ENCODE data around the gene FUBP1. TPM values are rescaled to one million over a fixed set of nuclear protein-coding genes. Genes with fewer than 3 reads are reported as not detected.
"Not testable (repeated sequence)": the region's sequence is repeated elsewhere in the genome, so short reads cannot be mapped to it uniquely, and the experiment has no call there.

The FUBP1 gene
- total RNA-seq, 1 experiment from 2014 or later: 295 TPM

DNA sequence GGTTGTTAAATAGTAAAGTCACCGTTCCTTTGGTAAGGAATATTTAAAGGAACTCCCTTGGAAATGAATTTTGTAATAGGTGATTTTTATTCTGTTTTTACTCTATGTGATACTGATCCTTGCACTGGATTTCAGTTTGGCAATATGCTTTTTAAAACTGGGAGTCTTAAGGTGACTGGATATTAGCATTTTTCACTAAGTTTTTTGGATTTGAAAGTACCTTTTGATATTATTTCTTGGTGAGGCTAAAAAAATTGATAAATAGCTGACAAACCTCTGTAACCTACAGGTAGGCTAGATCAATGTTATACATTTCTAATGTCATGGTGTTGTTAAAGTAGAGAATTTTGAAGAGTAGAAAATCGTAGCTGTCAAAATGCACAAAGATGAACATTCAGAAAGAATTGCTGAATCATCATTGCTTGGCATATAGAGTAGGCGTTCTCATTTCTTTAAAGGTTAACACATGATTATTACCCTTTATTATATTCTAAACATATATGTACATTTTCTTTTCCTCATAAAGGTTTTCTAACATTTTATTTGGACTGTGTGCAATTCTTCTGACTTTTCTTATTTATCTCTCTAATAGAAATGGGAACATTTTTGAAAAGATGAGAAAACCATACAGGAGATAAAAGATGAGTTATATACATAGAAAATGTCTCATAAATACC lies 24.3 kb upstream of the FUBP1 start:
- H3K36me3 ChIP-seq: peaks cover 4% of the 10 kb centered on the region; the same call in 1 of the 2 replicates
- H3K4me1 ChIP-seq: peaks cover 12% of the 10 kb centered on the region
- H3K27me3 ChIP-seq: peaks cover 5% of the 10 kb centered on the region; the same call in 1 of the 2 replicates
- 0 out of 2 replicates have a peak overlapping the region, but pooled peaks have one; percentile 67 for H3K4me3 ChIP-seq
- peak overlapping the region; percentile 100; the same call in 1 of the 2 replicates for H3K27ac ChIP-seq
- no peaks in the 10 kb centered on the region for H3K9me3 ChIP-seq (replicated peaks)
- peak in 1 of 2 experiments; percentile 5 for DNase-seq

DNA sequence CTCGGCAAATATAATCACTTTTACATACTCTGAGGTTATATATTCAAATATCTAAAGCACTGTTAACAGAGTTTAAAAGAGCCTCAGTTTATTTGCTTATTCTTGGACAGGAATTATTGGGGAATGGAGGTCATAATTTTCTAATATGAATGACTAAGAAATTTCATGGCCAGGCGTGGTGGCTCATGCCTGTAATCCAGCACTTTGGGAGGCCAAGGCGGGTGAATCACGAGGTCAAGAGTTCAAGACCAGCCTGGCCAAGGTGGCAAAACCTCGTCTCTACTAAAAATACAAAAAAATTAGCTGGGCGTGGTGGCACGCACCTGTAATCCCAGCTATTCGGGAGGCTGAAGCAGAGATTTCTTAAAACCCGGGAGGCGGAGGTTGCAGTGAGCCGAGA lies 21.7 kb upstream of the FUBP1 start:
- peaks cover 12% of the 10 kb centered on the region for H3K36me3 ChIP-seq
- not testable (repeated sequence) for H3K4me1 ChIP-seq; DNase-seq; H3K4me3 ChIP-seq; H3K27me3 ChIP-seq; H3K9me3 ChIP-seq (replicated peaks); H3K27ac ChIP-seq

DNA sequence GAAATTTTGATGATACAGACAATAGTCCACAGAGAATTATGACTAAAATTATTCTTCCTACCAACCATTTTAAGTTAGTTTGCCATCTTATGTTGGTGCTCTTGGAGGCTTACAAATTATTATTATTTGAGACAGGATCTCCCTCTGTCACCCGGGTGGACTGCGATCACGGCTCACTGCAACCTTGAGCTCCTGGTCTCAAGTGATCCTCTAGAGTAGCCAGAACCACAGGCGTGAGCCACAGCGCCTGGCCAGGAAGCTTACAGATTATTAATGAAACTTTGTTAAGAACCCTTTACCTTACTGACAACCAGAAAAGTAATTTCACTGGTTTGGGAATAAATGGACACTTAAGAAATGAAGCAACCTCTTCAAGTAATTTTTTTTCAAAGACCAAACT lies 17.9 kb upstream of the FUBP1 start:
- no peak overlapping the region for H3K27ac ChIP-seq
- no peak for DNase-seq
- H3K36me3 ChIP-seq: peaks cover 18% of the 10 kb centered on the region
- no peaks in the 10 kb centered on the region for H3K4me1 ChIP-seq
- H3K27me3 ChIP-seq: no peaks in the 10 kb centered on the region
- H3K4me3 ChIP-seq: no peak overlapping the region
- no peaks in the 10 kb centered on the region for H3K9me3 ChIP-seq (replicated peaks)

DNA sequence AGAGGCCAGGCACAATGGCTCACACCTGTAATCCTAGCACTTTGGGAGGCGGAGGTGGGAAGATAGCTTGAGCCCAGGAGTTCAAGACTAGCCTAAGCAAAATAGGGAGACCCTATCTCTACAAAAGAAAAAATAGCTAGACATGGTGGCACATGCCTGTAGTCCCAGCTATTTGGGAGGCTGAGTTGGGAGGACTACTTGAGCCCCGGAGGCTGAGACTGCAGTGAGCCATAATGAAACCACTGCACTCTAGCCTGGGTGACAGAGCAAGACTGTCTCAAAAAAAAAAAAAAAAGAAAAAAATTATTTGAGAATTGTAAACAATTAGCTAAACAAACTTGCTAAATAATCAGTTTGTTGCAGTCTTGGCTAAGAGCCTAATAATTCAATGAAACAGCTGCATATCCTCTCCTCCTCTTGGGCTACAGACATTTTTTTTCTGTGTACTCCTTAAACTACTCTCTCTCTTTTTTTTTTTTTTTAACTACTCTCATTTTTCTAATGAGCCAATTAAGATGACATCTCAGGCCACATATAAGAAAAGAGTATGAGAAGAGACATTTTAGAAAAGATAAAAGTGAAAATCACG lies 15.3 kb upstream of the FUBP1 start:
- no peak for DNase-seq

DNA sequence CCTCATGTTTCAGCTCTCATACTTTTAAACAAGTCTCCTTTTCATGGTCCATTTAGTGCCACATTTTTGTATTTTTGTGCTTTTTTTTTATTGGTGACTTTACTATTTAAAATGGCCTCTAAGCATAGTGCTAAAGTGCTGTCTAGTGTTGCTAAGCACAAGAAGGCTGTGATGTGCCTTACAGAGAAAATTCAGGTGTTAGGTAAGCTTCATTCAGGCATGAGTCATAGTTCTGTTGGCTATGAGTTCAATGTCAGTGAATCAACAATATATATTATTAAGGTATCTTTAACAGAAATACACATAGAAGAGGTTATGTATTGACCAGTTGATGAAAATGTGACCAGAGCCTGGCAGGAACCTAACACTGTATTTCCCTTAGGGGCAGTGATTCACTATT lies 12.8 kb upstream of the FUBP1 start:
- peaks cover 15% of the 10 kb centered on the region for H3K36me3 ChIP-seq
- DNase-seq: no peak
- H3K4me3 ChIP-seq: no peak overlapping the region
- no peak overlapping the region for H3K27ac ChIP-seq
- H3K4me1 ChIP-seq: no peaks in the 10 kb centered on the region
- H3K27me3 ChIP-seq: no peaks in the 10 kb centered on the region
- H3K9me3 ChIP-seq (replicated peaks): no peaks in the 10 kb centered on the region

More for the DNA sequence above, 15.3 kb upstream of the FUBP1 start:
- H3K27me3 ChIP-seq: no peaks in the 10 kb centered on the region
- H3K4me3 ChIP-seq: no peak overlapping the region
- no peaks in the 10 kb centered on the region for H3K4me1 ChIP-seq
- no peak overlapping the region for H3K27ac ChIP-seq
- no peaks in the 10 kb centered on the region for H3K9me3 ChIP-seq (replicated peaks)
- H3K36me3 ChIP-seq: peaks cover 18% of the 10 kb centered on the region

DNA sequence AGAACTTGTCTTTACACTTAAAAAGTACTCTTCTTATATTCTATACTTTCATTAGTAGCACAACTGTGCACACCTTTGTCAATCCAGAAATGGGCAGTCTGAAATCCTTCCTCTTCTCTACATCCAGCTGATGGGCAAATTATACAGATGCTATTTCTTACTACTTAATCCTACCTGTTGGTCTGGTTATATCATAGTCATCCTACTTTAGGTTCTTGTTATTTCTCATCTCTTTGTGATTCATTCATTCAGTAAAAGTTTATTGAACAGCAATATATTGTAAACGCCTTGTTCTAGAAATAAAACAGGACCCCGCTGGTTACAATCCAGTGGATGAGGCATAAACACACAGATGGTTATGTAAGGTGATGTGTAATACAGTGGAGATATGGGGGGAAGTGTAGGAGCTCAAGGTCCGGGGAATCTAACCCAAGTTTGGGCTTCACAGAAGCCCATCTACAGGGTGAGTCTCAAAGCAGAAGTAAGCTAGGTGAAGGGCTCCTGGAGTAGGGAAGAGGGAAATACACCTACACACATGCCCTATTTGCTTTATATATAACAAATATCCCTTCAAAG lies 11.8 kb upstream of the FUBP1 start:
- no peak overlapping the region for H3K27ac ChIP-seq
- no peaks in the 10 kb centered on the region for H3K4me1 ChIP-seq
- H3K4me3 ChIP-seq: no peak overlapping the region
- H3K9me3 ChIP-seq (replicated peaks): no peaks in the 10 kb centered on the region
- DNase-seq: no peak
- no peaks in the 10 kb centered on the region for H3K27me3 ChIP-seq
- H3K36me3 ChIP-seq: peaks cover 10% of the 10 kb centered on the region

DNA sequence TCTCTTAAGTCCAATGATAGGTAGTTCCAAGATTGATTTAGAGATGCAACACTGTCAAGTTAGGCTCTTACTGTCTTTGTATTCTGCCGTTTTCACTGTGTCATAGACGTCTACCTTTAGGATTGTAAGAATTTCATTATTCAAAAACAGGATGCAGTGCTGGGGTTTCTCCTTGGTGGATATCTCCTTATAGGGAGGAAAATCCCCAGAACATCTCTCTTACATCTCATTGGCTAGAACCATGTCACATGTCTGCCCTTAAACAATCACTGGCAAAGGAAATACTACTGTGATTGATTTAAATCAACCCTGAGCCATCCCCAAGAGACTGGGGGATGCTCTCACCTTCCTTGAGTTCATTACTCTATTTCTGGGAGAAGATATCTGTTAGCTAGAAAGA lies 10.9 kb upstream of the FUBP1 start:
- Histone ChIP-seq H3K4me3 (no peak overlapping the region), H3K36me3 (peaks cover 16% of the 10 kb centered on the region), H3K27ac (no peak overlapping the region), H3K9me3 (replicated peaks) (no peaks in the 10 kb centered on the region), H3K4me1 (no peaks in the 10 kb centered on the region), H3K27me3 (no peaks in the 10 kb centered on the region)
- no peak for DNase-seq

DNA sequence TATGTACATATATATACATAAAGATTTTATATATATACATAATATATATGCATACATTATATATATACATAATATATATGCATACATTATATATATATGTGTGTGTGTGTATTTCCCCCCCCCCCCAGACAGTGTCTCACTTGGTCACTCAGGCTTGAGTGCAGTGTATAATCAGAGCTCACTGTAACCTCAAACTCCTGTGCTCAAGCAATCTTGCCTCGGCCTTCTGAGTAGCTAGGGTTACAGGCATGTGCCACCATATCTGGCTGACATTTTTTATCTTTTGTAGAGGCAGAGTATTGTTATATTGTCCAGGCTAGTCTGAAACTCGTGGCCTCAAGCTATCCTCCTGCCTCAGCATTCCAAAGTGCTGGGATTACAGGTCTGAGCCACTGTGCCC lies 9.0 kb upstream of the FUBP1 start:
- no peak overlapping the region for H3K4me3 ChIP-seq
- DNase-seq: no peak
- H3K9me3 ChIP-seq (replicated peaks): no peaks in the 10 kb centered on the region
- no peak overlapping the region for H3K27ac ChIP-seq
- no peaks in the 10 kb centered on the region for H3K4me1 ChIP-seq
- peaks cover 12% of the 10 kb centered on the region for H3K36me3 ChIP-seq
- no peaks in the 10 kb centered on the region for H3K27me3 ChIP-seq

DNA sequence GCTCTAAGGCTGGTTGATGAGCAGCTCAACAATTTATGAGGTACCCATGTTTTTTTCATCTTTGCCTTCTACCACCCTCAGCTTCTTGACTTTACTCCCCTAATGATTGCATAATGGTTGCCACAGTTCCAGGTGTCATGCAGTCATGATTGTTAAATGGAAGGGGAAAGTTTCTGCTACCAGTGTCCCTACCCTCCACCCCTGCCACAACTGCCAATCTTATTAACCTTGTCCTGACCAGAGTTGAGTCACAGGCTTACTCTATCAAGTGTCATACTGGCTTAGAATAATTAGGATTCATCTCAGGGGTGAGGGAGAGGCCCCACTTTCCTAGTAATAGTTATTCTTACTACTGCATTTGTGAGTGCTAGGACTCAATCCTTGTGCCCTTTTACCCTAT lies 7.9 kb upstream of the FUBP1 start:
- DNase-seq: no peak
- peaks cover 12% of the 10 kb centered on the region for H3K36me3 ChIP-seq
- no peaks in the 10 kb centered on the region for H3K27me3 ChIP-seq
- no peaks in the 10 kb centered on the region for H3K9me3 ChIP-seq (replicated peaks)
- H3K4me1 ChIP-seq: no peaks in the 10 kb centered on the region
- no peak overlapping the region for H3K4me3 ChIP-seq
- H3K27ac ChIP-seq: no peak overlapping the region

DNA sequence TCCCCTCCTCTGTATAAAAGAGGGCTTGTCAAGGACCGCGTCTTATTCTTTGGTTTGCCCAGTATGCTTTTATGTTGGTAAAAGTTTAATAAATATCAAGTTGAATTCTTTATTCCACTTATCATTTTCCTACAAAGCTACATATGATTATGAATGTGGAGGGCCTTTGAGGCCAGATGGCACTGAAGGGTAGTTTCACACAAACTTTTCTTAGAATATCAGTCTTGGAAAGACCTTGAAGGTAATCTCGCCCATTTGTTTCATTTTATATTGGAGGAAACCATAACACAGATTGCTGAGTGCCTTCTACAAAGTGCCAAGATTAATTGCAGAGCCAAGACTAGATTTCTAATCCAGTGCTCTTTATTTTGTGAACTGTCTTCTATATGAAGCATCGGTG lies 5.8 kb upstream of the FUBP1 start:
- Histone ChIP-seq H3K4me3 (no peak overlapping the region), H3K36me3 (peaks cover 13% of the 10 kb centered on the region), H3K27ac (no peak overlapping the region), H3K9me3 (replicated peaks) (no peaks in the 10 kb centered on the region), H3K4me1 (0 out of 2 replicates have a peak, but pooled peaks cover 4% of the 10 kb centered on the region), H3K27me3 (no peaks in the 10 kb centered on the region)
- DNase-seq: no peak

DNA sequence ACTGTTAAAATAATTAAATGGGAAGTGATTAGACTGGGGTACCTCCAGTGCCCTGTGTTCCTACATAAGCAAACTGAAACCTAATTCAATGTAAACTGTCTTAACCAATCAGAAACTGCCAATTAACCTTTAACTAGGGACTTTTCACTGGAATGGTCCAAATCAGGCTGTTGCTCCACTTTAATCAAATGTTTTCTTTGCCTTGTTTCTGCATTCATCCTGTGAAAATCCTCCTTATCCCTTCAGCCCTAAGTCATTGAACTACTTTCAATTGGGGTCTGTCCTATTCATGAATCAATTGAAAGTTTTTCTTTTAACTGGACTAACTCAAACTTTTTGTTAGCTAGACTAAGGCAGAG lies 5.1 kb upstream of the FUBP1 start:
- Histone ChIP-seq H3K4me3 (no peak overlapping the region), H3K4me1 (0 out of 2 replicates have a peak, but pooled peaks cover 4% of the 10 kb centered on the region), H3K9me3 (replicated peaks) (no peaks in the 10 kb centered on the region), H3K36me3 (peaks cover 13% of the 10 kb centered on the region), H3K27me3 (no peaks in the 10 kb centered on the region), H3K27ac (no peak overlapping the region)
- DNase-seq: no peak

DNA sequence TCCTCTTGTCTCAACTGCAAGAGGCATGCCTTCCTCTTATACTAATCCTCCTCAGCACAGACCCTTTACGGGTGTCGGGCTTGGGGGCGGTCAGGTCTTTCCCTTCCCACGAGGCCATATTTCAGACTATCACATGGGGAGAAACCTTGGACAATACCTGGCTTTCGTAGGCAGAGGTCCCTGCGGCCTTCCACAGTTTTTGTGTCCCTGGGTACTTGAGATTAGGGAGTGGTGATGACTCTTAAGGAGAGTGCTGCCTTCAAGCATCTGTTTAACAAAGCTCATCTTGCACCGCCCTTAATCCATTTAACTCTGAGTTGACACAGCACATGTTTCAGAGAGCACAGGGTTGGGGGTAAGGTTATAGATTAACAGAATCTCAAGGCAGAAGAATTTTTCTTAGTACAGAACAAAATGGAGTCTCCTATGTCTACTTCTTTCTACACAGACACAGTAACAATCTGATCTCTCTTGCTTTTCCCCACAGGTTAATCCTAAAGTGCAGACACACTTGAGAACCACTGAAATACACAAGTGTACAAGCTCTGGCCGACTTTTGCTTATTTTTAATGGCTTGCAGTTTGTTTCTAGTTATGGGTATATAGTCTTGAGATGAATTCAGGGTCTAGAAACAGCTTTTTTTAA lies 4.6 kb upstream of the FUBP1 start:
- peaks cover 13% of the 10 kb centered on the region for H3K36me3 ChIP-seq
- H3K9me3 ChIP-seq (replicated peaks); DNase-seq; H3K27me3 ChIP-seq; H3K27ac ChIP-seq; H3K4me1 ChIP-seq; H3K4me3 ChIP-seq: not testable (repeated sequence)

DNA sequence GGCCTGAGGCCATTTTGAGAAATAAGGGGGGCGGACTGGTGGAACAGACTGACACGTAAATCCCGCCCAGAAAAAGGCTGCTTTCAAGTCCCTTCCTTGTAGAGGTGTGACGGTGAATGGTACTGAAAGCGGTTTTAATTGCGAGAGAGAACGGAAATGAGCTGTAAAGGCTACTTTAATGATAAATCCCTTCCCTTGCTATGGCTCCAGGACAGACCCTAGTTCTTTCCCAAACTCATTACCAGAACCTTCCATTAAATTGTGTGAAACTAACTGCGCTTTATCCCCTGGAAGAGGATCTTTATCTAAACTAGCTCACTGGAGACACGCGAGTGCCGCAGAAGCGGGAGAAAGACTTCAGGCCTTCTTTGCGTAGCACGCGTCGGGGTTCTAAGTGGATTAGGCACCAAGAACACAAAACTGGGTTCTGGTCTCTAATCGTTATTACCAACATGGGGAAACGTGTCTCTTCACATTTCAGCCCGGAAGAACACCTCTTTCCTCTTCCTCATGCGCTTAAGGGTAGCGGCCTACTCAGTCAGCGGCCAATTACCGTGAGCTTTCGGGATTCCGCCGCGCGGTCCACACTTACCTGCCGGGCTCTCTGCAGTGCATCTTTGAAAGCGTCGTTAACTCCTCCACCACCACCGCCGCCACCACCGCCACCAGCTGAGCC lies 441 bp downstream of the FUBP1 start:
- Histone ChIP-seq H3K9me3 (replicated peaks) (no peaks in the 10 kb centered on the region), H3K36me3 (peaks cover 44% of the 10 kb centered on the region), H3K4me3 (peak overlapping the region; percentile 93), H3K27me3 (no peaks in the 10 kb centered on the region), H3K27ac (peak overlapping the region; percentile 97), H3K4me1 (0 out of 2 replicates have a peak, but pooled peaks cover 8% of the 10 kb centered on the region)
- DNase-seq: peak; percentile 91 to 94

DNA sequence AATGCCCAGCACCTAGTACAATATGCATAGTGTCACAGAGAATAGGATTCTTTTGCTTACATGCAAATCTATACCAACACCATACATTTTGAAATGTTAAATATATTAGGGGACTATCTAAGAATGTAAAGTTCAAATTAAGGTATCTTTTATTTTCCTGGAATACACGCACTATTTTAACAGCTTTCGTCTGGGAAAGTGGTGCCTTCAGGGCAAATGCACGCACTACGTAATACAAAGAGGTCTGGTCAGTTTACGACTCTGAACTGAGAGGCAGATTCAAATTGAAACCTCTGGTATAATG lies 931 bp downstream of the FUBP1 start:
- DNase-seq: no peak
- peak overlapping the region; percentile 93 for H3K4me3 ChIP-seq
- no peaks in the 10 kb centered on the region for H3K9me3 ChIP-seq (replicated peaks)
- H3K27ac ChIP-seq: peak overlapping the region; percentile 97
- 0 out of 2 replicates have a peak, but pooled peaks cover 8% of the 10 kb centered on the region for H3K4me1 ChIP-seq
- H3K27me3 ChIP-seq: no peaks in the 10 kb centered on the region
- peaks cover 49% of the 10 kb centered on the region for H3K36me3 ChIP-seq

Data from SJCRH30 (cell line).